ENCODE results near the gene MYH10. TPM values are rescaled to one million over a fixed set of nuclear protein-coding genes. Genes with fewer than 3 reads are reported as not detected.

Gene MYH10
- total and polyA plus RNA-seq, 9 of the 15 experiments (the other 6 are each of a cell fraction or from before 2014, with no cell fraction given): 16.3 to 95.3 (median 39.7) TPM

DNA sequence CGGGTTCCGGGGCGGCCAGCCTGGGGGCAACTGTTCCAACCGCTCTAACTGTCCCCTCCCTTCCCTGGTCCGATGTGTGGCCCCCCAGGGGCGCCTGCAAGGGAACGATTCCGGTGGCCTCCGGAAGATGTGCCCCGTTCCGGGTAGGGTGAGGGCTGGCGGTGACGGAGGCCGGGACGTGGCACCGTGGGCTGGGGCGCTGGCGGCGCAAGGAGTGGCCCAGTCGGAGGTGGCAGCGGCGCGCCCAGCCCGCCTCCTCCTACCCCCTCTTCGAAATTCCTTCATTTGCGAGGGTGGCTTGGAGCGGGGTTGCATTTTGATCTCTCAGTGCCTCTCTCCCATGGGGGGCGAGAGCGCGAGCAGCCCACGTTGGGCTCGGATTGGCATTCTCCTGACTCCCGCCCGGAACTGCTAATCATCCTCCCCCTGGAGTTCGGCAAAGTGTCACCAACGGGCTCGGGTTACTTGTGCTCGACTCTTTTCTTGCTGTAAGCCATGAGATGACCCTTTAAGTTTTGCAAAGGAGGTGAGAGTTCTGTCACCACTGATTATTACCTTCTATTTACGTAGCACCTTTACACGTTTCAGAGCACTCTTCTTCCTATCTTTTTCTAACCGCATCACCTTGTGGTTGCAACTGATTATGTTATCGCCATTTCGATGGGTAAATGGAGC lies 194.2 kb downstream of the MYH10 start (continued):
- TF ChIP-seq, protein P1, sequence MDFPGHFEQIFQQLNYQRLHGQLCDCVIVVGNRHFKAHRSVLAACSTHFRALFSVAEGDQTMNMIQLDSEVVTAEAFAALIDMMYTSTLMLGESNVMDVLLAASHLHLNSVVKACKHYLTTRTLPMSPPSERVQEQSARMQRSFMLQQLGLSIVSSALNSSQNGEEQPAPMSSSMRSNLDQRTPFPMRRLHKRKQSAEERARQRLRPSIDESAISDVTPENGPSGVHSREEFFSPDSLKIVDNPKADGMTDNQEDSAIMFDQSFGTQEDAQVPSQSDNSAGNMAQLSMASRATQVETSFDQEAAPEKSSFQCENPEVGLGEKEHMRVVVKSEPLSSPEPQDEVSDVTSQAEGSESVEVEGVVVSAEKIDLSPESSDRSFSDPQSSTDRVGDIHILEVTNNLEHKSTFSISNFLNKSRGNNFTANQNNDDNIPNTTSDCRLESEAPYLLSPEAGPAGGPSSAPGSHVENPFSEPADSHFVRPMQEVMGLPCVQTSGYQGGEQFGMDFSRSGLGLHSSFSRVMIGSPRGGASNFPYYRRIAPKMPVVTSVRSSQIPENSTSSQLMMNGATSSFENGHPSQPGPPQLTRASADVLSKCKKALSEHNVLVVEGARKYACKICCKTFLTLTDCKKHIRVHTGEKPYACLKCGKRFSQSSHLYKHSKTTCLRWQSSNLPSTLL (IDR thresholded peaks at IDR 0.05): no peak
- no peak for TF ChIP-seq SETDB1 (IDR thresholded peaks at IDR 0.05; ENCODE audit: low read length)
- TF ChIP-seq, protein P2, sequence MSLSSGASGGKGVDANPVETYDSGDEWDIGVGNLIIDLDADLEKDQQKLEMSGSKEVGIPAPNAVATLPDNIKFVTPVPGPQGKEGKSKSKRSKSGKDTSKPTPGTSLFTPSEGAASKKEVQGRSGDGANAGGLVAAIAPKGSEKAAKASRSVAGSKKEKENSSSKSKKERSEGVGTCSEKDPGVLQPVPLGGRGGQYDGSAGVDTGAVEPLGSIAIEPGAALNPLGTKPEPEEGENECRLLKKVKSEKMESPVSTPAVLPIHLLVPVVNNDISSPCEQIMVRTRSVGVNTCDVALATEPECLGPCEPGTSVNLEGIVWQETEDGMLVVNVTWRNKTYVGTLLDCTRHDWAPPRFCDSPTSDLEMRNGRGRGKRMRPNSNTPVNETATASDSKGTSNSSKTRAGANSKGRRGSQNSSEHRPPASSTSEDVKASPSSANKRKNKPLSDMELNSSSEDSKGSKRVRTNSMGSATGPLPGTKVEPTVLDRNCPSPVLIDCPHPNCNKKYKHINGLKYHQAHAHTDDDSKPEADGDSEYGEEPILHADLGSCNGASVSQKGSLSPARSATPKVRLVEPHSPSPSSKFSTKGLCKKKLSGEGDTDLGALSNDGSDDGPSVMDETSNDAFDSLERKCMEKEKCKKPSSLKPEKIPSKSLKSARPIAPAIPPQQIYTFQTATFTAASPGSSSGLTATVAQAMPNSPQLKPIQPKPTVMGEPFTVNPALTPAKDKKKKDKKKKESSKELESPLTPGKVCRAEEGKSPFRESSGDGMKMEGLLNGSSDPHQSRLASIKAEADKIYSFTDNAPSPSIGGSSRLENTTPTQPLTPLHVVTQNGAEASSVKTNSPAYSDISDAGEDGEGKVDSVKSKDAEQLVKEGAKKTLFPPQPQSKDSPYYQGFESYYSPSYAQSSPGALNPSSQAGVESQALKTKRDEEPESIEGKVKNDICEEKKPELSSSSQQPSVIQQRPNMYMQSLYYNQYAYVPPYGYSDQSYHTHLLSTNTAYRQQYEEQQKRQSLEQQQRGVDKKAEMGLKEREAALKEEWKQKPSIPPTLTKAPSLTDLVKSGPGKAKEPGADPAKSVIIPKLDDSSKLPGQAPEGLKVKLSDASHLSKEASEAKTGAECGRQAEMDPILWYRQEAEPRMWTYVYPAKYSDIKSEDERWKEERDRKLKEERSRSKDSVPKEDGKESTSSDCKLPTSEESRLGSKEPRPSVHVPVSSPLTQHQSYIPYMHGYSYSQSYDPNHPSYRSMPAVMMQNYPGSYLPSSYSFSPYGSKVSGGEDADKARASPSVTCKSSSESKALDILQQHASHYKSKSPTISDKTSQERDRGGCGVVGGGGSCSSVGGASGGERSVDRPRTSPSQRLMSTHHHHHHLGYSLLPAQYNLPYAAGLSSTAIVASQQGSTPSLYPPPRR (CRISPR knock-in tag; IDR thresholded peaks at IDR 0.05; ENCODE audit: borderline replicate concordance): no peak
- no peak for TF ChIP-seq MCM7 (IDR thresholded peaks at IDR 0.05)
- no peak for TF ChIP-seq ZNF764 (CRISPR knock-in tag; IDR thresholded peaks at IDR 0.05; ENCODE audit: low read depth)
- TF ChIP-seq ZSCAN29 (IDR thresholded peaks at IDR 0.05): no peak
- no peak for TF ChIP-seq RFX5 (IDR thresholded peaks at IDR 0.05; ENCODE audit: low read depth, low read length)
- no peak for TF ChIP-seq ATF1 (CRISPR knock-in tag; IDR thresholded peaks at IDR 0.05)
- no peak for TF ChIP-seq ATF1 (tag; IDR thresholded peaks at IDR 0.05)
- TF ChIP-seq LARP7 (IDR thresholded peaks at IDR 0.05): no peak
- TF ChIP-seq ZNF436 (CRISPR knock-in tag; IDR thresholded peaks at IDR 0.05): no peak
- no peak for TF ChIP-seq ZNF165 (CRISPR knock-in tag; IDR thresholded peaks at IDR 0.05; ENCODE audit: borderline replicate concordance)
- TF ChIP-seq, protein P3, sequence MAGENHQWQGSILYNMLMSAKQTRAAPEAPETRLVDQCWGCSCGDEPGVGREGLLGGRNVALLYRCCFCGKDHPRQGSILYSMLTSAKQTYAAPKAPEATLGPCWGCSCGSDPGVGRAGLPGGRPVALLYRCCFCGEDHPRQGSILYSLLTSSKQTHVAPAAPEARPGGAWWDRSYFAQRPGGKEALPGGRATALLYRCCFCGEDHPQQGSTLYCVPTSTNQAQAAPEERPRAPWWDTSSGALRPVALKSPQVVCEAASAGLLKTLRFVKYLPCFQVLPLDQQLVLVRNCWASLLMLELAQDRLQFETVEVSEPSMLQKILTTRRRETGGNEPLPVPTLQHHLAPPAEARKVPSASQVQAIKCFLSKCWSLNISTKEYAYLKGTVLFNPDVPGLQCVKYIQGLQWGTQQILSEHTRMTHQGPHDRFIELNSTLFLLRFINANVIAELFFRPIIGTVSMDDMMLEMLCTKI (IDR thresholded peaks at IDR 0.05; ENCODE audit: partially characterized antibody): no peak
- TF ChIP-seq ZNF12 (CRISPR knock-in tag; IDR thresholded peaks at IDR 0.05): no peak
- TF ChIP-seq, protein P4, sequence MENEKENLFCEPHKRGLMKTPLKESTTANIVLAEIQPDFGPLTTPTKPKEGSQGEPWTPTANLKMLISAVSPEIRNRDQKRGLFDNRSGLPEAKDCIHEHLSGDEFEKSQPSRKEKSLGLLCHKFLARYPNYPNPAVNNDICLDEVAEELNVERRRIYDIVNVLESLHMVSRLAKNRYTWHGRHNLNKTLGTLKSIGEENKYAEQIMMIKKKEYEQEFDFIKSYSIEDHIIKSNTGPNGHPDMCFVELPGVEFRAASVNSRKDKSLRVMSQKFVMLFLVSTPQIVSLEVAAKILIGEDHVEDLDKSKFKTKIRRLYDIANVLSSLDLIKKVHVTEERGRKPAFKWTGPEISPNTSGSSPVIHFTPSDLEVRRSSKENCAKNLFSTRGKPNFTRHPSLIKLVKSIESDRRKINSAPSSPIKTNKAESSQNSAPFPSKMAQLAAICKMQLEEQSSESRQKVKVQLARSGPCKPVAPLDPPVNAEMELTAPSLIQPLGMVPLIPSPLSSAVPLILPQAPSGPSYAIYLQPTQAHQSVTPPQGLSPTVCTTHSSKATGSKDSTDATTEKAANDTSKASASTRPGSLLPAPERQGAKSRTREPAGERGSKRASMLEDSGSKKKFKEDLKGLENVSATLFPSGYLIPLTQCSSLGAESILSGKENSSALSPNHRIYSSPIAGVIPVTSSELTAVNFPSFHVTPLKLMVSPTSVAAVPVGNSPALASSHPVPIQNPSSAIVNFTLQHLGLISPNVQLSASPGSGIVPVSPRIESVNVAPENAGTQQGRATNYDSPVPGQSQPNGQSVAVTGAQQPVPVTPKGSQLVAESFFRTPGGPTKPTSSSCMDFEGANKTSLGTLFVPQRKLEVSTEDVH (IDR thresholded peaks at IDR 0.05; ENCODE audit: low read depth, partially characterized antibody): no peak
- no peak for TF ChIP-seq GABPB2 (CRISPR knock-in tag; conservative IDR thresholded peaks at IDR 0.05)
- no peak for TF ChIP-seq SRSF7 (optimal IDR thresholded peaks at IDR 0.05; ENCODE audit: low read depth, low read length)
- no peak for TF ChIP-seq POLR2H (tag; IDR thresholded peaks at IDR 0.05; ENCODE audit: low read depth)
- TF ChIP-seq HDAC3 (IDR thresholded peaks at IDR 0.05; ENCODE audit: borderline replicate concordance, partially characterized antibody): no peak

Measured in K562 (cell line).